CD4-positive, alpha-beta T cell treated with Interleukin-4 for 4 hours (primary cell): Measurements from ENCODE around the gene MAD1L1.
"Not testable (repeated sequence)": the region's sequence is repeated elsewhere in the genome, so short reads cannot be mapped to it uniquely, and the experiment has no call there.

Experiments used
- DNase-seq: peaks from one replicate; pipeline ENCODE4 v3.0.0-alpha.2; 2020

The MAD1L1 gene

DNA sequence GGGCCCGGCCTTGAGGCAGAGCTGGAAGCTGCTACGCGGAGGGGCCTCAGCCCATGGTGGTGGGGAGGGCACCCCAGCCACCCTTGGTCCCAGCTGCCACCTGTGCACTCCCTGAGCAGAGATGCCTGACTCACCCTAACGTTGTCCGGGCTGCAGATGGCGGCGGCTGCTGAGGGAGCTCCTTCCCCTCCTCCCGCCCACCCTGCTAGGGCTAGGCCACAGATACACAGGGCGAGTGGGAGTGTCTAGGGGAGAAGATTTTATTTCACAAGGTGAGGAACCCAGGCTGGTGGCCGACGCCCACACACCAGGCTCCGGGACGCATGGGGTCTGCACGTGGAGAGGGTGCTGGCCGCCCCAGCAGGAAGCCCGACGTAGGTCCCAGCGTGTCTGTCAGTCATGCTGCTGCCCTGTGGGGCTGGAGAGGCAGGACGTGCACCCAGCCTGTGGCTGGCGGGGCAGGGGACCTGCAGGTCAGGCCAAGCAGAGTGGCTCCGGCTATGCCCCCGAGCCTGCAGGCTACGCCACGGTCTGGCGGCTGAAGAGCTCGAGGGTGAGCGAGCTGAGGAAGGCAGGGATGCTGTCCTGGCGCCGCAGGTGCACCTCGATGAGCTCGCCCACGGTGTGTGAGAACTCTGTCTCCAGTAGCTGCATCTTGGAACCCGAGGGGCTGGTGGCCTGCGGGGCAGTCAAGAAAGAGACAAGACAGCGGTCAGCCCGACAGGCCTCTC lies 417.0 kb downstream of the MAD1L1 start:
- not testable (repeated sequence) for DNase-seq

DNA sequence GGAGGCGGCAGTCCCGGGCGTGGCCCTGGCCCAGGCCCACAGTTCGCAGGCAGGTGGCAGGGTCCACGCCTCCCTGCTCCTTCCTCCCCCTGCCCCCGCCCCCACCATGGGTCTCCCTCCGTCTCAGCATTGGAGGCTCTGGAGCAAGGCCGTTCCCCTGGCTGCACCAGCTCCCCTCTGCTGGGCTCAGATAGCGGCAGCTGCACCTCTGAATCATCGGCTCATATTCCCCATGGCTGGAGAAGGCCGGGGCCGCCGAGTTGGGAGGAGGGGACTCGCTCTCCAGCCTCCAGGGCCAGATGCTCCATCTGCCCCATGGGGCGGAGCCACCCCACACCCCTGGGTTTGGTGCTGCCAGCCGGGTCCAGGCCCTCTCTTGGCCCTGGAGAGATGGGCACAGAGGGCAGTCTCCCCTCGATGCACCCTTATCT lies 417.7 kb downstream of the MAD1L1 start:
- DNase-seq = no peak

DNA sequence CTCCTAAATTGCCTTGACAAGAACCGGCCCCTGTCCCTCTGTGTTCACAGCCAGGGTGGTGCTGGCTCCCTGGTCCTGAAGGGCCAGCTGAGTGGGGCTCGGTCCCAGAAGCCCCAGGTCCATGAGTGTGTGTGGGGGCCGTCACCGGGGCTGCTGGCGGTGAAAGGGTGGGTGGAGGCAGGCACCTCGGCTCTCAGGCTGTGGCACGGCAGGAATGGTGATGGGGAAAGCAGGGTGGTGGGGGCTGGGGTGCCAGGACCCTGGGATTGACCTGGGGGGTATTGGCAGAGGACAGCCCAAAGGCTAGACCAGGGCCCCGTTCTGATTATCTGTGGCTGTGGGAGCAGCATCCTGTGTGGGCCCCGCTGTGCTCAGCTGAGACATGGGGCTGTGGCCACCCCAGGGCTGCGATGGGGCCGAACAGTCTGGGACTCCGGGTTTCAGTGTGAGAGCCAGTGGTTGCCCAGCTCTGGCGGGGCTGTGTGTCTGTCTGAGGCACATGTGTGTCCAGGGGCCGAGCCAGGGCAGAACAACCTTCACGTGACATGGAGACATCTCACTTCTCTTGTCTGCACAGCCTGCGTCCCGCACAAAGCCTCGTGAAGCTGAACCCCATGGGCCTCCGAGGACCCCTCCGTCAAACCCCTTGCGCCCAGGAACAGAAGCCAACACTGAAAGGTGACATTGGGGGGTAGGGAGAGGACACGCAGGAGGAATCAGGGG lies 418.5 kb downstream of the MAD1L1 start:
- no peak for DNase-seq

- no peak for DNase-seq
Observed at GRCh38 chr7:1813394-1814088, 419.2 kb downstream of the MAD1L1 start.

DNA sequence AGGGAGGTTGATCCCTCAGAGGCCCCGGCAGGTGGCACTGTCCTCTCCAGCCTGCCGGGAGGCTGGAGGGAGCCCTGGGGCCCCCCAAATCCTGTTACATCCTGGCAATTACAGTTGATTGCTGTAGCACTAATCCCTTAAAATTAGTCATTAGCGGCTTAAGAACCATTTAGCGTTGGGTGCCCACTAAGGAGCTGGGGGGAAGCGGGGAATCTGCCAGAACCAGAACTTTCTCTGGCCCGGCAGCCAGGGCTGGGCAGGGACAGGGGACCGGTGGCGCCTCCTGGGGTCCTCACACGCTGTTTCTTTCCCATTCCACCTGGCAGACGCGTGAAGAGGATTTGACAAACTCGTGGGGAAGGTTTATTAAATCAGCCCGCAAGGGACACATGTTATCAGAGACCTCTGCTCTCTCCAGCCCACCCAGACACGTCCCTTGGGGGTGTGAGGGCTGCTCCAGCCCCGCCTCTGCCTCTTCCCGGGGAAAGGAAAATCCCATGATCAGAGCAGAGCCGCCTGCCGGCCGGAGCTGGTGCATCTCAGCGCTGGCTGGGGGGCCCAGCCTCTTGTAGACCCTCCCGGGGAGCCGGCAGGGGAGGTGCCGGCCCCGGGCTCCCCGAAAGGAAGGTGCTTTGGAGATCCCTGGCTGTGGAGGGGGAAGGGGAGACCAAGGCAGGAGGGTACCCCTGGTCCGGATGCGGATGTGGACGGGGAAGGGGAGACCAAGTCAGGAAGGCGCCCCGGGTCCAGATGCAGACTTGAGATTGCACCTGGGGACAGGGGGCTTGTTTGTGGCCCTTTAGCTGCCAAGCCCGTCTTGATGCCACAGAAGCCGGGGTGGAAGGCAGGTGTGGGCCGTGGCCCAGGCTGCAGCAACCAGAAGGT lies 420.0 kb downstream of the MAD1L1 start:
- DNase-seq = no peak

- no peak for DNase-seq
Observed at GRCh38 chr7:1811850-1812508, 420.8 kb downstream of the MAD1L1 start.

DNA sequence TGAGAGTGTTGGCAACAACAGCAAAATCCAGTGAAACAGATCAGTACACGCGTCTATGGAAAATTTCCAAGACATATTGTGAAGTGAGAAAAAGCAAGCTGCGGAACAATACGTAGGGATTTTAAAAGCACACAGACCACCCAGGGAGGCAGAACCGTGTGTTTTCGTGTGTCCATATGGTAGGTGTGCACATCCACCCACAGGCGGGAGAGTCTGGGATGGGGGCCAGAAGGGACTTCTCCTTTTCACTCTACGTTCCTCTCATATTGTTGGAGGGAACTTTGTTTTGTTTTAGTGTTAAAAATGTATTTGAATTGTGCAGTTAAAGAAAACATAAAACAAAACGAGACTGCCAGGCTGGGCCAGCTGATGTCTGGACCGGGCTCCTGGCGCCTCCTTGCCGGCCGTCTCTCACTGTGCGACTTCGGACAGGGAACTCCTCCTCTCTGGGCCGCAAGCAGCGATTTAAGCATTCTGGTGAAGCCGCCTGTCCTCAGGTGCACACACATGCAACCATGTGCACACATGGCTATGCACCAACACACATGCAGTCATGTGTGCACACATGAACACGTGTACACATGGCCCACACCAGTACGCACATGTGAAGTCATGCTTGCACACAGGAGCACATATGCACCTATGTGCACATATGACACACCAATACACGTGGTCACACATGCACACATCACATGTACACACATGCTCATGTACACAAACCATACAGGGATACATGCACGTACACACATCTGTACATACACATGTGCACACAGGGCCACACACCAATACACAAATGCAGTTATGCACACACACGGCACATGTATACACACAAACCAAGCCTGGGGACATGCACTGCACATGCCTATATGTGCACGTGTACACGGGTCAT lies 421.5 kb downstream of the MAD1L1 start:
- DNase-seq = no peak

- no peak for DNase-seq
Observed at GRCh38 chr7:1810521-1810920, 422.2 kb downstream of the MAD1L1 start.

DNA sequence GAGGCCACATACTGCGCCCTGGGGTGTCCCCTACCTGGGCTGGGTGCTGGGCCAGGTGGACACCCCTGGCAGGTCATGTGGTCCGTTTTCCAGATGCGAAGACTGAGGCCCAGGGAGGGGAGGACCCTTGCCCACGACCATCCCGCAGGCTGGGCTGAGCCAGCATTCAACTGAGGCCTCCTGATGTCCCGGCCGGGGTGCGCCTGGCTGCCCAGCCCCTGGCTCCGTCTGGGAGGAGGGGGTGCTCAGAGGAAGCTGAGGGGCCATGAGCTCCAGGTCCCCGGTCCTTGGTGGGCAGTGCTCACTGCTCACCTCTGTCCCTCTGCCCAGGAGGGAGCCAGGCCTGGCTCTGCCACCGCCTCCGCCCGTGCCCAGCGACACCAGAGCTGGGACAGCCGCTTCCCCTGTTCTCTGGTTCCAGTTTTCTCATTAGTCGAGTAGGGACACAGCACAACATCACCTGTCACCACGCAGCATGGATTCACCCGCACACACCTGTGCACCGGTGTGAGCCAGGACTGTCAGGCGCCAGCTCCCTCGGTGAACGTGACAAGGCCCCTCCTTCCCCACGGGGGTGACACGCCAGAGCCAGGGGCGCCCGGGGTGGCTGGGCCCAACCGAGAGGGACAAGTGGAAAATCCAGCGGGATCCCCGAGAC lies 423.0 kb downstream of the MAD1L1 start:
- no peak for DNase-seq

GRCh38 chr7:1809070-1809469 lies 423.7 kb downstream of the MAD1L1 start:
- no peak for DNase-seq

DNA sequence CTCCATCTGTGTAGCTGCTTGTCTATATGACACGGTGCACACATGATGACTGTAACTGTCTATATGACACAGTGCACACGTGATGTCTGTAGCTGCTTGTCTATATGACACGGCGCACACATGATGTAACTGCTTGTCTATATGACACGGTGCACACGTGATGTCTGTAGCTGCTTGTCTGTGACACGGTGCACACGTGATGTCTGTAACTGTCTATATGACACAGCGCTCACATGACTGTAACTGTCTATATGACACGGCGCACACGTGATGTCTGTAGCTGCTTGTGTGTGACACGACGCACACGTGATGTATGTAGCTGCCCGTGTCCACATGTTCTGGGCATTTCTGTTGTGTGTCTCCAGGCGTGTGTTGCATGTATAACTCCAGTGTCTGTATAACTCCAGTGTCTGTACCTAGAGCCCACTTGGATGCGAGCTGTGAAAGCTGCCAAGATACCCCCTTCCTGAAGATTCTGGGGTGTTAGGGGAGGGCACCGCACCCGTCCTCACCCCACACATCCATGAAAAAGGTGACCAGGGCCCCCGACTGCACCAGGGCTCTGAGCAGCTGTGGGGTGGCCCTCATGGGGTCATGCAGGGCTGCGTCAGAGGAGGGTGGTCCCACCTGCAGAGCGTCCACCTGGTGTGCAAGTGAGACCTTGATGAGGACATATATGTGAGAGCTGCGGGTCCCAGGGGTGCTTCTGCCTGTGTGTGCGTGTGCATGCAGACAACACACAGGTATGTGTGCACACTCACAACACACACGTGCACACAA lies 424.7 kb downstream of the MAD1L1 start:
- DNase-seq = no peak

- DNase-seq = no peak
Observed at GRCh38 chr7:1806354-1806753, 426.4 kb downstream of the MAD1L1 start.

GRCh38 chr7:1804310-1804709 lies 428.4 kb downstream of the MAD1L1 start:
- no peak for DNase-seq

DNA sequence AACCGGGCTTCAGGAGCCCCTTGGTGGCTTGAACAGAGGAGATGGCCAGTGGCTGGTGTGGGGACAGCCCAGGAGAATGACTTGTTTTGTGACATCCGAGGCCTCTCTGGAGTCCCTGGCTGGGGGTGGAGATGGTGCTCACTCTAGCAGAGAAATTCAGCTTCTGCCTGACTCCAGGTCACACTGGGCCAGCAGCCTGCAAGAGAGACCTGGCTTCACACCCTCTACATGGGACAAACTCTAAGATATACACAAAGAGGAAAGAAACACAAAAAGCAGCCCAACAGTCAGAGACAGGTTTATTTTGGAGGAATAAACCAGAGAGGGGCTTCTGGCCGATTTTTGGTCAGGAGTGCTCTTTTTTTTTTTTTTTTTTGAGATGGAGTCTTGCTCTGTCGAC lies 429.8 kb downstream of the MAD1L1 start:
- DNase-seq = no peak

DNA sequence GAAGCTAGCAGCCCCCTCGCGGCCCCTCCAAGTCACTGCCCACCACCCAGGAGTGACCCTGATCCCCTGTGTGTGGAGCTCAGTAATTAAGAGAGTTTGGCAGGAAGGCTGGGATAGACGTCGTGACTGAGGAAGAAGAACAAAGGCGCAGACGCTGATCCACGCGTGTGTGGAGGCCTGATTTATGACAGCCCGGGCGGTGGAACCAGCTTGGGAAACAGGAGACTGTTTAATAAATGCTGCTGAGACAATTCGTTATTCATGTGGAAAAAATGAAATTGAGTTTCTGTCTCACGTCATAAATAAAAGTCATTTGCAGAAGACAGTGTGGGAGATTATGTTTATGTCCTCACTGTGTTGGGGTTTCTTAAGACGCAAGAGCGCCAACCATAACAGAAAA lies 431.8 kb downstream of the MAD1L1 start:
- no peak for DNase-seq

DNA sequence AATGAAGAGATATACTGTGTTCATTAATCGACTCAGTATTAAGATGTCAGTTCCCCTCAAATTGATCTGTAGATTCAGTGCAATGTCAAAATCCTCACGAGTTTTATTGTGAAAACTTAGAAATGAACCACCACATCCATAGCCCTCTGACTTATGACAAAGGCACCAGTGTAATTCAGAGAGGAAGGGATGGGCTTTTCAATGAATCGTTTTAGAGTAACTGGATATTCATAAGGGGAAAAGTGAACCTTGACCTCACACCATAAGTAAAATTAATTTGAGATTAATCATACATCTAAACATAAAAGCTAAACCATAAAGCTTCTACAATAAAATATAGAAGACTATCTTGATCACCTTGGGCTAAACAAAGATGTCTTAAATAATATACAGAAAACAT lies 434.6 kb downstream of the MAD1L1 start:
- no peak for DNase-seq

DNA sequence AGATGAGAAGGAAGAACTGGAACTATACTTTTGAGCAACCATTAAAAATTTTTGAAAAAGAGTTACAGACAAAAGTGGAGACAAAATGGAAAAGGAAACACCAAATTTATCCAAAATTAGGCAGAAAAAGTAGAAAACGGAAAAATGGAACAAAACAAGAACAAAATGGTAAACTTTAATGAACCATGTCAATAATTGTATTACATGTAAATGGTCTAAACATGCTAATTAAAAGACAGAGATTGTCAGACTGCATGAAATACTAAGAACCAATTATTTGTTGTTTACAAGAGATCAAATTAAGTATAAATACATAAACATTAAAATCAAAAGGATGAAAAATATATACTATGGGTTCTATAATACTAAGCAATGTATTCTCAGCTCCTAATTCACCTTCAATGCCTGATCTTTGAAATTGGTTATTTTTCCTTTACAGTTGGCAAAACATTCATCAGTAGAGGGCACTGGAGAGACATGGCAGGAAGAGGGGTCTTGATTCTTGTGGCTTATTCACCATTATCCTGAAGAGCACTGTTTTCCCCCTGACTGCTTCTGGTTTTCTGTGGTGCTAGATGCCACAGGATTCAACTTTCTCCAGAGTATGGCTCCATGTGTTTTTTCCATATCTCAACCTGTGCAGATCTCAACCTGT lies 437.7 kb downstream of the MAD1L1 start:
- no peak for DNase-seq

GRCh38 chr7:1787681-1788235 lies 445.0 kb downstream of the MAD1L1 start:
- no peak for DNase-seq

DNA sequence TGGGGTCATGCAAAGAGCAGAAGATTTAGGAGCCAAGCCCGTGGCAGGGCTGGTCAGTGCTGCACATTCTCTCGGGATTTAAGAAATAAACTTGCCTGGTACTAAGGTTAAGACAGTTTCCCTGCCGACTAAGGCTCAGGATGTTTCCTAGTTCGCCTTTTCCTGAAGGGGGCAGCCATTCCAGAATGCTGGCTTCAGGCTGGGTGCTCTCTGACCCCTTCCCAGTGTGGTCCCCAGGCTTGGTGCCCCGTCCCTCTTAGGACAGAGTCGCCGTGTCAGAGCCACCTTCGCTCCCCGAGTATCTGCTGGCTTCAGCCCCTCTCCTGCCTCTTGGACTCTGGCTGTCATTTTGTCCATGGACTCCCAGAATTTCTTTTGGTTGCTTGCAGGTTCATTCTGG lies 445.5 kb downstream of the MAD1L1 start:
- DNase-seq = no peak
